H1 (cell line): ENCODE data around the gene RBMS1. TPM values are rescaled to one million over a fixed set of nuclear protein-coding genes. Genes with fewer than 3 reads are reported as not detected.

ENCODE experiments used
- CTCF ChIA-PET: fragments of 300-600 bp; sonication (Branson Sonifier 250); formaldehyde crosslinking; loops from one replicate; lab custom pipeline; 2021; ENCODE audit not compliant: partially characterized antibody; lab: Charles Lee
- POLR2A ChIA-PET: fragments of 300-600 bp; sonication (Branson Sonifier 250); formaldehyde crosslinking; loops from one replicate; lab custom pipeline; 2021; ENCODE audit warnings: inconsistent platforms; ENCODE audit not compliant: partially characterized antibody; lab: Charles Lee
- DNase-seq, 2 experiments: peaks; one replicate each; pipeline versions ENCODE4 v3.0.0 to v3.0.0-alpha.2; 2010 to 2022; ENCODE audit warnings: low spot score in 2 of 2, low read depth in 1 of 2, mixed read lengths in 1 of 2
- FAIRE-seq: peaks from 2 replicates; lab custom pipeline; 2011; peaks lifted over from hg19 to GRCh38; lab: Jason Lieb, UNC
- H2AFZ ChIP-seq: 2 replicates; pipeline ENCODE4 v1.8.1; 2012; ENCODE audit warnings: low read length, inconsistent platforms
- H2AK5ac ChIP-seq: 2 replicates; pipeline ENCODE4 v1.6.1; 2013; ENCODE audit warnings: low read depth, low read length
- H2BK120ac ChIP-seq: replicated peaks from 2 replicates; pipeline ENCODE3; 2013; ENCODE audit warnings: low read depth, low read length, inconsistent platforms
- H2BK12ac ChIP-seq: 2 replicates; pipeline ENCODE4 v1.6.1; 2013; ENCODE audit warnings: low read depth, low read length
- H2BK15ac ChIP-seq: 2 replicates; pipeline ENCODE4 v1.6.1; 2013; ENCODE audit warnings: low read length
- H2BK20ac ChIP-seq: 2 replicates; pipeline ENCODE4 v1.6.1; 2013; ENCODE audit warnings: low read length
- H2BK5ac ChIP-seq: 2 replicates; pipeline ENCODE4 v1.6.1; 2013; ENCODE audit warnings: low read depth, low read length
- H3K14ac ChIP-seq: 2 replicates; pipeline ENCODE4 v1.6.1; 2013; ENCODE audit warnings: inconsistent platforms; ENCODE audit not compliant: insufficient read length
- H3K18ac ChIP-seq: 2 replicates; pipeline ENCODE4 v1.6.1; 2013; ENCODE audit warnings: low read length; ENCODE audit errors: extremely low read depth
- H3K23ac ChIP-seq: 2 replicates; pipeline ENCODE4 v1.6.1; 2013; ENCODE audit warnings: inconsistent platforms; ENCODE audit not compliant: insufficient read length
- H3K23me2 ChIP-seq: 2 replicates; pipeline ENCODE4 v1.6.1; 2013; ENCODE audit warnings: low read depth, low read length
- H3K27ac ChIP-seq: 2 replicates; pipeline ENCODE4 v1.6.1; 2011; ENCODE audit warnings: low read depth, low read length, inconsistent platforms
- H3K27me3 ChIP-seq, 4 experiments: replicated peaks in 1 of 4; 1 replicate in 1 of 4; 2 replicates in 3 of 4; pipeline versions ENCODE4 v1.6.1 to v1.8.1; 2011 to 2013; ENCODE audit warnings: low read length in 3 of 4, mild to moderate bottlenecking in 3 of 4, inconsistent platforms in 2 of 4, mixed read lengths in 2 of 4, moderate library complexity in 1 of 4; ENCODE audit not compliant: control insufficient read depth in 3 of 4, insufficient read depth in 3 of 4; ENCODE audit errors: extremely low read depth in 1 of 4
- H3K36me3 ChIP-seq, 4 experiments: 2 replicates each; pipeline versions ENCODE4 v1.6.1 to v1.8.1; 2011 to 2013; ENCODE audit warnings: mild to moderate bottlenecking in 4 of 4, low read length in 3 of 4, moderate library complexity in 2 of 4, control low read depth in 1 of 4, inconsistent platforms in 1 of 4; ENCODE audit not compliant: insufficient read depth in 4 of 4, control insufficient read depth in 2 of 4
- H3K4ac ChIP-seq: replicated peaks from 2 replicates; pipeline ENCODE3; 2013; ENCODE audit warnings: low read length, low read depth, mixed read lengths, inconsistent platforms; ENCODE audit not compliant: insufficient read length
- H3K4me1 ChIP-seq, 4 experiments: replicated peaks in 1 of 4; 1 replicate in 1 of 4; 2 replicates in 3 of 4; pipeline versions ENCODE4 v1.6.1 to v1.8.1; 2011 to 2013; ENCODE audit warnings: low read length in 3 of 4, inconsistent platforms in 2 of 4, mixed read lengths in 1 of 4; ENCODE audit not compliant: insufficient read depth in 4 of 4, control insufficient read depth in 3 of 4
- H3K4me2 ChIP-seq, 2 experiments: 2 replicates each; pipeline versions ENCODE4 v1.6.1 to v1.8.1; 2011 to 2013; ENCODE audit warnings: low read depth in 2 of 2, low read length in 2 of 2, control low read depth in 1 of 2, inconsistent platforms in 1 of 2, mild to moderate bottlenecking in 1 of 2; ENCODE audit not compliant: insufficient read depth in 1 of 2
- H3K4me3 ChIP-seq, 4 experiments: fragments of 200-600, 300-600 bp in 1 of 4; sonication (generic), shearing (Covaris generic), sonication (Bioruptor Twin) in 1 of 4; 2 replicates each; pipeline versions ENCODE4 v1.5.1 to v1.8.1; 2011 to 2016; ENCODE audit warnings: low read length in 4 of 4, low read depth in 3 of 4, control low read depth in 2 of 4, inconsistent platforms in 2 of 4, mild to moderate bottlenecking in 2 of 4, mixed read lengths in 1 of 4, moderate library complexity in 1 of 4; ENCODE audit not compliant: insufficient read depth in 2 of 4; ENCODE audit errors: extremely low read depth in 1 of 4
- H3K56ac ChIP-seq: replicated peaks from 2 replicates; pipeline ENCODE3; 2013; ENCODE audit warnings: low read depth, mild to moderate bottlenecking, mixed read lengths, low read length, inconsistent platforms; ENCODE audit not compliant: insufficient read length
- H3K79me1 ChIP-seq: 2 replicates; pipeline ENCODE4 v1.6.1; 2013; ENCODE audit warnings: low read depth, low read length, control low read depth
- H3K79me2 ChIP-seq, 2 experiments: 2 replicates each; pipeline versions ENCODE4 v1.6.1 to v1.8.1; 2012 to 2013; ENCODE audit warnings: low read length in 2 of 2, mild to moderate bottlenecking in 2 of 2, inconsistent platforms in 1 of 2; ENCODE audit not compliant: insufficient read depth in 2 of 2, control insufficient read depth in 1 of 2
- H3K9ac ChIP-seq, 4 experiments: replicated peaks in 1 of 4; 1 replicate in 1 of 4; 2 replicates in 3 of 4; pipeline versions ENCODE4 v1.6.1 to v1.8.1; 2011 to 2013; ENCODE audit warnings: low read depth in 3 of 4, low read length in 3 of 4, control low read depth in 2 of 4, mild to moderate bottlenecking in 2 of 4, moderate library complexity in 2 of 4, inconsistent platforms in 1 of 4; ENCODE audit errors: extremely low read depth in 1 of 4
- H3K9me3 ChIP-seq, 2 experiments: 2 replicates each; pipeline versions ENCODE4 v1.6.1 to v1.8.1; 2012 to 2013; ENCODE audit warnings: mild to moderate bottlenecking in 2 of 2, moderate library complexity in 2 of 2, control low read depth in 1 of 2, inconsistent platforms in 1 of 2, low read depth in 1 of 2, low read length in 1 of 2, mixed read lengths in 1 of 2; ENCODE audit not compliant: insufficient read depth in 2 of 2
- H4K20me1 ChIP-seq, 2 experiments: replicated peaks in 1 of 2; 2 replicates each; pipeline versions ENCODE3 to v1.8.1; 2011 to 2013; ENCODE audit warnings: inconsistent platforms in 2 of 2, low read length in 2 of 2, mild to moderate bottlenecking in 1 of 2; ENCODE audit not compliant: insufficient read depth in 2 of 2, control insufficient read depth in 1 of 2
- H4K5ac ChIP-seq: 2 replicates; pipeline ENCODE4 v1.6.1; 2013; ENCODE audit warnings: low read length, low read depth, mixed read lengths, inconsistent platforms; ENCODE audit not compliant: insufficient read length
- H4K8ac ChIP-seq: 2 replicates; pipeline ENCODE4 v1.8.0; 2013; ENCODE audit warnings: mild to moderate bottlenecking, moderate library complexity, low read length, inconsistent platforms; ENCODE audit not compliant: insufficient read depth; ENCODE audit errors: extremely low read depth
- H4K91ac ChIP-seq: replicated peaks from 2 replicates; pipeline ENCODE3; 2013; ENCODE audit warnings: low read length, mixed read lengths, inconsistent platforms; ENCODE audit not compliant: insufficient read length
- EGR1 ChIP-seq: IDR thresholded peaks from 2 replicates; pipeline ENCODE4 v1.6.1; 2011; ENCODE audit warnings: low read depth, low read length, borderline replicate concordance
- FOSL1 ChIP-seq: IDR thresholded peaks from 2 replicates; pipeline ENCODE4 v1.6.1; 2011; ENCODE audit warnings: mild to moderate bottlenecking, low read depth, low read length, moderate library complexity; ENCODE audit not compliant: insufficient read depth
- RFX5 ChIP-seq: IDR thresholded peaks from 2 replicates; pipeline ENCODE4 v1.6.1; 2011; ENCODE audit warnings: low read depth, low read length, improper control_type of control experiment, borderline replicate concordance
- SAP30 ChIP-seq: fragments of 300-600 bp; sonication (generic); IDR thresholded peaks from 2 replicates; pipeline ENCODE4 v1.7.1; 2012; ENCODE audit warnings: low read length, moderate library complexity, mild to moderate bottlenecking, inconsistent platforms; ENCODE audit not compliant: insufficient read depth, insufficient replicate concordance
- SIN3A ChIP-seq, 2 experiments: IDR thresholded peaks in 1 of 2; conservative IDR thresholded peaks in 1 of 2; 2 replicates each; pipeline ENCODE4 v1.6.1; 2011 to 2012; ENCODE audit warnings: low read length in 2 of 2, improper control_type of control experiment in 1 of 2, low read depth in 1 of 2, mild to moderate bottlenecking in 1 of 2
- SIX5 ChIP-seq: IDR thresholded peaks from 2 replicates; pipeline ENCODE4 v1.6.1; 2011; ENCODE audit warnings: mild to moderate bottlenecking, low read depth, low read length
- SP4 ChIP-seq: IDR thresholded peaks from 2 replicates; pipeline ENCODE4 v1.6.1; 2012; ENCODE audit warnings: low read length, inconsistent platforms
- TAF7 ChIP-seq: optimal IDR thresholded peaks from 2 replicates; pipeline ENCODE3; 2011; ENCODE audit warnings: low read depth, mild to moderate bottlenecking, inconsistent platforms, low read length, moderate library complexity, borderline replicate concordance
- WGBS, 2 experiments: shearing (Covaris generic) in 1 of 2; methylation state at CpG; one replicate each; pipeline versions ENCODE4 v1.1.6 to v1.1.7; 2013 to 2015; ENCODE audit warnings: low lambda C conversion rate in 2 of 2, mixed read lengths in 2 of 2, inconsistent platforms in 1 of 2, low coverage in 1 of 2, missing lambda C conversion rate in 1 of 2; ENCODE audit not compliant: insufficient replicate concordance in 2 of 2, insufficient coverage in 1 of 2, insufficient read length in 1 of 2; ENCODE audit errors: extremely low coverage in 1 of 2, missing lambda C conversion rate in 1 of 2; 5-methylcytosine and 5-hydroxymethylcytosine counted together
- polyA plus RNA-seq, 7 experiments: library from polyadenylated mRNA; depleted of rRNA in 3 of 7; stranded (reverse) in 5 of 7; unstranded in 2 of 7; fragments of >200 nt in 5 of 7; fragments of 200-250 nt in 2 of 7; gene quantifications; 1 replicate in 5 of 7; 2 replicates in 1 of 7; 4 replicates in 1 of 7; pipeline versions ENCODE4 v1.2.1 to v1.2.3, GENCODE V29; 2011 to 2013; ENCODE audit warnings: missing spikeins in 2 of 7, mixed read lengths in 2 of 7
- total RNA-seq: library from RNA; stranded (reverse); fragmentation: NEBNext Ultra II Directional; extraction: Animal tissue kit (Norgen Biotek cat#: 25700); gene quantifications from 2 replicates; pipeline ENCODE4 v1.2.1, GENCODE V29; 2021

Gene RBMS1
- total and polyA plus RNA-seq, 2 of the 8 experiments (the other 6 are each of a cell fraction or from before 2014, with no cell fraction given): 53.7 to 60.0 TPM

DNA sequence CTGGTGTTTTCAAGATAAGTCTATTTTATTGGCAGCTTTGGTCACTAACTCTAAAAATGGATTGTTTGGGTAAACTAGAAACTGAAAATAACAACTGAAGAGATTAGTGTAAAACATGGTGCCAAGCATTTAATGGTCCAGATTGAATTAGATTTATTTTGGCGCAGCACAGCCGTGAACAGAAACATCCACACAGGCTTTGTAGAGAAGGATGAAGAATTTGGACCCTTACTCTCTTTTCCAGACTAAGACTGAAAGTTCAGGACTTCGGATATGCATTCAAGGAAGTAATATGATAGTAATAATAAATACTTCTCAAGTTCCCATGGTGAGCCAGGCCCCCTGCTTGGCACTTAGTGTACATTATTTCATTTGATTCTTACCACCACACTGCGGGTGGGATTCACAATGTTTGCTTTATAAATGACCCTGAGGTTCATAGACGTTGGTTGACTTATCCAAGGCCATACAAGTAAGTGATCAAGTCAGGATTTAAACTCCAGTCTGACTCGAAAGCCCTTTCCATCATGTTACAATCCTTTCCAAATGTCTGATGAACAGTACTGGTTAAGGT, 239.3 kb downstream of the RBMS1 start:
- no peak for DNase-seq
- Histone ChIP-seq H3K23me2 (no peaks in the 10 kb centered on the region), H2BK20ac (no peak overlapping the region), H3K18ac (no peak overlapping the region), H2BK5ac (no peak overlapping the region), H3K9ac (no peak overlapping the region), H4K91ac (no peak overlapping the region), H4K8ac (no peak overlapping the region), H3K4ac (no peak overlapping the region), H3K27ac (no peak overlapping the region), H3K4me2 (no peak overlapping the region), H2BK12ac (no peak overlapping the region), H3K36me3 (no peaks in the 10 kb centered on the region), H3K9me3 (no peaks in the 10 kb centered on the region), H3K79me1 (no peaks in the 10 kb centered on the region), H4K20me1 (no peaks in the 10 kb centered on the region), H3K56ac (no peak overlapping the region), H3K27me3 (no peaks in the 10 kb centered on the region), H2AK5ac (no peak overlapping the region), H2AFZ (no peak overlapping the region), H3K79me2 (no peaks in the 10 kb centered on the region), H2BK15ac (no peak overlapping the region), H4K5ac (no peak overlapping the region), H3K4me3 (no peak overlapping the region), H3K14ac (no peak overlapping the region), H3K23ac (no peak overlapping the region), H2BK120ac (no peak overlapping the region), H3K4me1 (no peaks in the 10 kb centered on the region)
- FAIRE-seq: no peak
- 89% methylated on average over 6 of the region's 6 CpGs; no CpG with 5 or more reads in 1 of the 2 experiments for WGBS, 2 experiments
- ChIA-PET CTCF (interaction anchor here (0.7 to 5.3 kb wide), 6 partner anchors 10 to 811 kb away, joined by 3 to 31 read pairs (median 4); no protein-coding TSS in a partner anchor), POLR2A (interaction anchor here (2.4 kb wide), 1 partner anchor 16 kb away, joined by 7 read pairs; no protein-coding TSS in a partner anchor)
- TF ChIP-seq RFX5 (no peak), SIX5 (no peak), SAP30 (no peak), FOSL1 (no peak), SP4 (no peak), EGR1 (no peak), TAF7 (no peak), SIN3A (conservative IDR thresholded peaks at IDR 0.05 in 1 of 2, IDR thresholded peaks at IDR 0.05 in 1 of 2; ENCODE audit: low read depth in 1 of 2, low read length in 2 of 2) (no peak)
